ENCODE data around the gene ESR1.

The ESR1 gene

DNA sequence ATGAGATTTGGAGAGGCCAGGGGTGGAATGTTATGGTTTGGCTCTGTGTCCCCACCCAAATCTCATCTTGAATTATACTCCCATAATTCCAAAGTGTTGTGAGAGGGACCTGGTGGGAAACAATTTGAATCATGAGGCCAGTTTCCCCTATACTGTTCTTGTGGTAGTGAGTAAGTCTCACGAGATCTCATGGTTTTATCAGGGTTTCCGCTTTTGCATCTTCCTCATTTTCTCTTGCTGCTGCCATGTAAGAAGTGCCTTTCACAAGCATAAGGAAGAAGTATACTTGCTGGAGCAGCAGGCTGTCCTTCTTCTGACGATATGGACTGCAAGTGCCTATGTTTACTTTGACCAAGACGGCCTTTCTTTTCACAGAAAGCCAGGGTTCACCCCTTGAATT is 270.5 kb downstream of the ESR1 start:
- DNase-seq (ENCODE audit: insufficient read length, low spot score), result no peak
- no peak for FAIRE-seq
- TF ChIP-seq, protein P1, sequence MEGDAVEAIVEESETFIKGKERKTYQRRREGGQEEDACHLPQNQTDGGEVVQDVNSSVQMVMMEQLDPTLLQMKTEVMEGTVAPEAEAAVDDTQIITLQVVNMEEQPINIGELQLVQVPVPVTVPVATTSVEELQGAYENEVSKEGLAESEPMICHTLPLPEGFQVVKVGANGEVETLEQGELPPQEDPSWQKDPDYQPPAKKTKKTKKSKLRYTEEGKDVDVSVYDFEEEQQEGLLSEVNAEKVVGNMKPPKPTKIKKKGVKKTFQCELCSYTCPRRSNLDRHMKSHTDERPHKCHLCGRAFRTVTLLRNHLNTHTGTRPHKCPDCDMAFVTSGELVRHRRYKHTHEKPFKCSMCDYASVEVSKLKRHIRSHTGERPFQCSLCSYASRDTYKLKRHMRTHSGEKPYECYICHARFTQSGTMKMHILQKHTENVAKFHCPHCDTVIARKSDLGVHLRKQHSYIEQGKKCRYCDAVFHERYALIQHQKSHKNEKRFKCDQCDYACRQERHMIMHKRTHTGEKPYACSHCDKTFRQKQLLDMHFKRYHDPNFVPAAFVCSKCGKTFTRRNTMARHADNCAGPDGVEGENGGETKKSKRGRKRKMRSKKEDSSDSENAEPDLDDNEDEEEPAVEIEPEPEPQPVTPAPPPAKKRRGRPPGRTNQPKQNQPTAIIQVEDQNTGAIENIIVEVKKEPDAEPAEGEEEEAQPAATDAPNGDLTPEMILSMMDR (IDR thresholded peaks at IDR 0.05; ENCODE audit: insufficient read depth, missing control alignments), result no peak

DNA sequence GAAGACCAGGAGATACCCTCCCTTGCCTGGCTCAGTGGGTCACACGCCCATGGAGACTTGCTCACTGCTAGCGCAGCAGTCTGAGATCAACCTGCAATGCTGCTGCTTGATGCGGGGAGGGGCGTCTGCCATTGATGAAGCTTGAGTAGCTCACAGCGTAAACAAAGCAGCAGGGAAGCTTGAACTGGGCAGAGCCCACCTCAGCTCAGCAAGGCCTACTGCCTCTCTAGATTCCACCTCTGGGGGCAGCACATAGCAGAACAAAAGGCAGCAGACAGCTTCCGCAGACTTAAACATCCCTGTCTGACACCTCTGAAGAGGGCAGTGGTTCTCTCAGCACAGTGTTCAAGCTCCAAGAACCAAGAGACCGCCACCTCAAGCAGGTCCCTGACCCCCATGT is 271.3 kb downstream of the ESR1 start:
- no peak for FAIRE-seq
- no peak for DNase-seq (ENCODE audit: insufficient read length, low spot score)
- TF ChIP-seq, protein P1 (IDR thresholded peaks at IDR 0.05; ENCODE audit: insufficient read depth, missing control alignments), result no peak

GRCh38 chr6:152085451-152085921 is 278.0 kb downstream of the ESR1 start:
- no peak for FAIRE-seq
- TF ChIP-seq, protein P1 (IDR thresholded peaks at IDR 0.05; ENCODE audit: insufficient read depth, missing control alignments), result no peak
- DNase-seq (ENCODE audit: insufficient read length, low spot score), result no peak

GRCh38 chr6:152086223-152086873 is 278.9 kb downstream of the ESR1 start:
- FAIRE-seq, result no peak
- TF ChIP-seq, protein P1 (IDR thresholded peaks at IDR 0.05; ENCODE audit: insufficient read depth, missing control alignments), result no peak
- no peak for DNase-seq (ENCODE audit: insufficient read length, low spot score)

GRCh38 chr6:152087096-152087495 is 279.6 kb downstream of the ESR1 start:
- DNase-seq (ENCODE audit: insufficient read length, low spot score) (no peak), FAIRE-seq (no peak)
- TF ChIP-seq, protein P1 (IDR thresholded peaks at IDR 0.05; ENCODE audit: insufficient read depth, missing control alignments), result no peak

DNA sequence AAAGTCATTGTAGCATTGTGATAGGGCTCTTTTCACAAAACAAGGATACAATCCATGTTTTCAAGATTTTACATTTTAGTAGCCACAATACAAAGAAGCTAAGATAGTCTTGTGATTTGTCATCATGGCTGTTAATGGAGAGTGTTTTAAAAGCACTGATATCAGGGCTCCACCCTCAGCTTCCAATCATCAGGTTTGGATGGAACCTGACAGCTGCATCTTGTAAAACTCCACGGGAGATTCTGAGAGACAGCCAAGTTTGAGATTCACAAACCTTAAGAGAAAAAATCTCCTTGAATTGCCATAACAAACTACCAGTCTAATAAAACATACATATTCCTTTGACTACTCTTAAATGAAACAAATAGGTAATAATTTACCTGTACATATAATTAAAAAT is 280.2 kb downstream of the ESR1 start:
- TF ChIP-seq, protein P1 (IDR thresholded peaks at IDR 0.05; ENCODE audit: insufficient read depth, missing control alignments), result no peak
- DNase-seq (ENCODE audit: insufficient read length, low spot score) (no peak), FAIRE-seq (no peak)

- no peak for FAIRE-seq
- TF ChIP-seq, protein P1 (IDR thresholded peaks at IDR 0.05; ENCODE audit: insufficient read depth, missing control alignments), result no peak
- no peak for DNase-seq (ENCODE audit: insufficient read length, low spot score)
Measured at GRCh38 chr6:152089992-152090391, 282.5 kb downstream of the ESR1 start.

All from D721Med (cell line).